Measurements from ENCODE around the gene C1orf35.

- TF ChIP-seq ZNF8 (CRISPR knock-in tag; IDR thresholded peaks at IDR 0.05) = no peak
- TF ChIP-seq TCF4 (CRISPR knock-in tag; IDR thresholded peaks at IDR 0.05; ENCODE audit: borderline replicate concordance) = no peak
- TF ChIP-seq TSHZ2 (CRISPR knock-in tag; IDR thresholded peaks at IDR 0.05) = no peak
- TF ChIP-seq ZFP30 (CRISPR knock-in tag; IDR thresholded peaks at IDR 0.05) = no peak
- no peak for TF ChIP-seq PPARA (CRISPR knock-in tag; IDR thresholded peaks at IDR 0.05; ENCODE audit: borderline replicate concordance)
- no peak for TF ChIP-seq OSR1 (CRISPR knock-in tag; IDR thresholded peaks at IDR 0.05)
Measured at GRCh38 chr1:228084797-228085196, 18.3 kb downstream of the C1orf35 start.
